ENCODE measurements around the gene CMTM5. TPM values are rescaled to one million over a fixed set of nuclear protein-coding genes. Genes with fewer than 3 reads are reported as not detected.

Gene CMTM5
- total RNA-seq, 1 experiment from 2014 or later: not detected

DNA sequence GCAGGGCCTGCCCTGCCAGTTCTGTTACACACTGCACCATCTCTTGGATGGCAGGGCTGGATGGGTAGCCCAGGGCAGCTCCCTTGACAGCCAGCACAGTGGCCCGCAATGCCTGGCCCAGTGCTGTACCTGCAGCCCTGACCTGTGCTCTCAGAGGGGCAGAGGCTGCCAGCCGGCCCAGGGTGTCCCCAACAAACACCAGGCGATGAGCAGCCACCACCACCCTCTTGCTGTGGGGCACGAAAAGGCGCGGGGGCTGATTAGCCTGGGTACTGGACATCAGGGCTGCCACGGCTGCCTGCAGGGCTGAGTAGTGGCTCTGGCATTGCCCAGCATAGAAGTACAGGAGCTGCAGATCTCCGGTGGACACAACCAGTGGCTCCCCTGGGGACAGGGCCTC lies 19.6 kb upstream of the CMTM5 start:
- DNase-seq (ENCODE audit: extremely low read depth, low read depth): no peak

DNA sequence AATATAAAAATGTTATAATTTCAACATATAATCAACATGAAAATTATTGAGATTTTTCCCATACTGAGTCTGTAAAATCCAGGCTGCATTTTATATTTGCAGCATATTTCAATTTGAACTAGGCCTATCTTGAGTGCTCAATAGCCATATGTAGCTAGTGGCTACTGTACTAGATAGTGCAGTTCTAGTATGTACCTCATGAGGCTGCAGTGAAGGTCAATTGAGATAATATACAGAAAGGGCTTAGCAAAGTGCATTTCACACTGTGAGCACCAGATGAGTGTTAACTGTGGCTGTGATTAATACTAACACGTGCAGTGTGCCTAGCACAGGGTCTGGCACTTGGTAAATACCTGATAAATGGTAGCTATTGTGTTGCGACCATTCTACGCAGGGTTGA lies 18.8 kb upstream of the CMTM5 start:
- DNase-seq (ENCODE audit: extremely low read depth, low read depth): no peak

DNA sequence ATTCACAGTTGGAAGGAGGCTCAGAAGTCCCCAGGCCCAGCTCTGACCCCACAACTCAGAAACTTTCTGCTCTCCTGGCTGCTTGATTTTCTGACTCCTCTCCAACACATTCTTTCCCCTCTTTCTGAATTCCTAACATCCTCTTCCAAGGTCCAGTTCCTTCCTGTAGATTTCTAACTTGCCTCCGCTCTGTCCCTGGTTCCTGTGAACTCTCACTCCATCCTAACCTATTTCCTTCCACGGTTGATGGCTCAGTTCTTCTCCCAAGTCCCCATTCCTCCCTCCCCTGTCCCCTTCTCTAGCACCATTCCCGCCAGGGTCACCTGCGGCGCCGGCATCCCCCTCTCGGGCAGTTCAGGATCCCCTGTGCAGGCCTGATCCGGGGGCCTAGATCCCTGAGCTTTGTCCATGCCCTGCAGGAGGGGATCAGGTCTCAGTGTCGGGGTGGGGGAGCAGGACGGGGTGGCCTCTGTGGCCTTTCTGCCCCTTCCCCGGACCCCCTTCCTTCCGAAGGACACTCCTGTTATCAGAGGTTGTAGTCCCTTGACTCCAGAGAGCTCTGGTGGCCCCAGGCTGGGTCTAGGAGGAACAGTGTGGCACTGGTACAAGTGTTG lies 18.2 kb upstream of the CMTM5 start:
- no peak for DNase-seq (ENCODE audit: extremely low read depth, low read depth)

DNA sequence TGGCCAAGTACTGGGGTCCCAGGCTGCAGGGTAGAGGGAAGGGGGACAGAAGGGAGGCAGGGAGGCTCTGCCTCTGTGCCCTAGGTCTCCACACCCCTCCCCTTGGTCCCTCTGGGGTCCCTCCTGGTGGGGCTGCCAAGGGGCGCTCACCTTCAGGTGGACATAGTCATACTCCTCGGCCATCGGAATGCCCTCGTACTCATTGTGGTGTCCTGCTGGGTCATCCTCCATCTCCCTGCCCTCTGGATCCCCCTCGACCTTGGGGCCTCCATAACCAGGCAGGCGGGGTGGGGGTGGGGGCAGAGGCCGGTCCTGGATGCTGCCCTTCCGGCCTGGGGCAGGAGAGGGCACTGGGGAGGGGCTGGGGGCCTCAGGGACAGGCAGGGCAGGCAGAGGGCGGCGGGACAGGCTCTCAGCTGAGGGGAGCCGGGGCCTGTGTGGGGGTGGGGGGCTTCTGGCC lies 17.6 kb upstream of the CMTM5 start:
- no peak for DNase-seq (ENCODE audit: extremely low read depth, low read depth)

DNA sequence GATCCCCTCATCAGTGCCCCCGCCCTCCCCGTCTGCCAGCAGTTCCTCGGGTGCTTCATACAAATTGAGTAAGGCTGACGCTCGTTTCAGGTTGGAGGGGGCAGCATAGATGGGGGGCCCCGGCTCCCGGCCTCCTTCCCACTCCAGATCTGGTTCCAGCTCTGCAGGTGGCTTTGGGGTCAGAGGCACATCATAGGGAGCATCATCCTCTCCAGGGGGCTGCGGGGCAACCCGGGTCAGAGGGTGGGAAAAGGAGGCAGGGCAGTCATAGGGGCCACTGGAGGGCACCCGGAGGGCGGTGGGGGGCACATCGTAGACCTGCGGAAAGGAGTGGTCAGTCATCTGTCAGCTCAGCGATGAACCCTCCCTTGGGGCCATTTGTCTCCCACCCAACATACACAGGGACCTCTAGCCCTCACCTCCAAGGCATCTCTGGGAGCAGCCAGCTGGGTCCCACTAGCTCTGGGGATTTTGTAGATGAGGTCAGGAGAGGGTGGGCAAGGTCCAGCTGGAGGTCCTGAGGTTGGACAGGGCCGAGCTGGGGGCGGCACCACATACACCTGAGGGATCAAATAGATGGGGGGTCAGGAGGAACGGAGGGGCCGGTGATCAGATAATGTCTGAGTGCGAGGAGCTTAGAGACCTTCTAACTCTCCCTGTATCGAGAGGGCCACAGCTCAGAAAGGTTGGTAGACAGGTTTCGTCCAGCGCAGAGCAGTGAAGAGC lies 17.0 kb upstream of the CMTM5 start:
- no peak for DNase-seq (ENCODE audit: extremely low read depth, low read depth)

DNA sequence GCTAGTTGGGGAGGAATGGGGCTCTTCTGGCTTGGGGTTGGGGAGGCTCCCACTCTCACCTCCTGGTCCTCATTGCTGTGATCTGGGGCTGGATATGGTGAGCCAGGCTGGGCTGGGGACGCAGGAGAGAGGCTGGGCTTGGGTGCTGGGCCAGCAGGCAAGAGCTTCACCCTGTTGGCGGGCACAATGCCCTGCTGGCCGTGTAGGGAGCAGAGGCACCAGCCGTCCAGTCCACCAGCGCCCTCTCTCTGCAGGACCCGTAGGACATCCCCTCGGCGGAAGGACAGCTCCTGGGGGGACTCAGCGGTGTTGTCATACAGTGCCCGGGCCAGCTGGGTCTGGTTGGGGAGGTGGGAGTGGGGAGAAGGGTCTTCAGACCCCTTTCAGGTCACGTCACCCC lies 16.4 kb upstream of the CMTM5 start:
- DNase-seq (ENCODE audit: extremely low read depth, low read depth): no peak

DNA sequence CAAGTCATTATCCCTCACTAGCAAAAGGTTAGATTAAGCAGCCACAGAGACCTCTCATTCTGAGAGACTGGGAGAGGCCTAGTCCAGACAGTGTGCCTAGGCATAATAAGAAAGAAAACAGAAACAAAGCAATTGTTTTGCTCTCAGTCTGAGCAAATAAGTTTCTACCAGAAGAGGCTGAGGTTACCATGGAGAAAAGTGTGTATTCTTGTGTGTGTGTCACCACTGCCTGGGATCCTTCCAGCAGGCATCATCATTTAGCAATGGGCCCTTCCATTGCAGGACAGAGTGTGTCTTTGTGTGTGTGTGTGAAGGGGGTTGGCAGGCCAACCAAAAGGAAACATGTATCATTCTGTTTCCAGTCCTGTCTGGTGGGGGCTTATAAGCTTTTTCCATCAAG lies 15.5 kb upstream of the CMTM5 start:
- no peak for DNase-seq (ENCODE audit: extremely low read depth, low read depth)

DNA sequence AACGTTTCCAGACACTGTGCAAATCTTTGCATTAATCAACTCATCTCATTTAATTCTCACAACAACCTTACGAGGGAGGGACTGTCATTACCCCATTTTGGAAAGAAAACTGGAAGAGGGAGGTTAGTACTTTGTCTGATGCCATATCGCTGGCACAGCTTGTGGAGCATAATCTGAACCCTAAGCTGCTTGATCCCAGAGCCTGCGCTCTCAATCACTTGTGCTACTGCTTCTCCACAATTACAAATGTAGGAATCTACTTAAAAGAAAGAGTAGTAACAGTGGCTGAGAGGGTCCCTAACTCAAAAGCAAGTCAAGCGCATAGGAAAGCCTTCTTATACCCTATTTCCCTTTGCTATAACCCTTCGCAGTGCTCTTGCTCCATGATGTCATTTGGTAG lies 15.1 kb upstream of the CMTM5 start:
- DNase-seq (ENCODE audit: extremely low read depth, low read depth): no peak

DNA sequence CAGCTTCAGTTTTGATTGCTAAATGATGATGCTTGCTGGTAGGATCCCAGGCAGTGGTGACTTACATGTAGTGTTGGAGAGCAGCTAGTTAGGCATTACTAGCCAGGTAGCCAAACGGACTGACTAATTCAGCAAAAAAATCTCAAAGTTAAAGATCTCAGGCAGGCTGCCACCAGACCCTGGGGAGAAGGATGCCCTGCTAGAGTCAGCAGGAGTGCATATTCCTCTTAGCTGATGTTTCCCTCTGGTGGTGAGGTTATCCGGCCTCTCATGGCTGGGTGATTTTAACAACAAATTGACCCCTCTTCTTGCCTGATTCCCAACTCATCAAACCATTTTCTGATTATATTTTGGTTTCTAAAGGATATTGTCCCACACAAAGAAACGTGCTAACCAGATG lies 14.6 kb upstream of the CMTM5 start:
- DNase-seq (ENCODE audit: extremely low read depth, low read depth): no peak

DNA sequence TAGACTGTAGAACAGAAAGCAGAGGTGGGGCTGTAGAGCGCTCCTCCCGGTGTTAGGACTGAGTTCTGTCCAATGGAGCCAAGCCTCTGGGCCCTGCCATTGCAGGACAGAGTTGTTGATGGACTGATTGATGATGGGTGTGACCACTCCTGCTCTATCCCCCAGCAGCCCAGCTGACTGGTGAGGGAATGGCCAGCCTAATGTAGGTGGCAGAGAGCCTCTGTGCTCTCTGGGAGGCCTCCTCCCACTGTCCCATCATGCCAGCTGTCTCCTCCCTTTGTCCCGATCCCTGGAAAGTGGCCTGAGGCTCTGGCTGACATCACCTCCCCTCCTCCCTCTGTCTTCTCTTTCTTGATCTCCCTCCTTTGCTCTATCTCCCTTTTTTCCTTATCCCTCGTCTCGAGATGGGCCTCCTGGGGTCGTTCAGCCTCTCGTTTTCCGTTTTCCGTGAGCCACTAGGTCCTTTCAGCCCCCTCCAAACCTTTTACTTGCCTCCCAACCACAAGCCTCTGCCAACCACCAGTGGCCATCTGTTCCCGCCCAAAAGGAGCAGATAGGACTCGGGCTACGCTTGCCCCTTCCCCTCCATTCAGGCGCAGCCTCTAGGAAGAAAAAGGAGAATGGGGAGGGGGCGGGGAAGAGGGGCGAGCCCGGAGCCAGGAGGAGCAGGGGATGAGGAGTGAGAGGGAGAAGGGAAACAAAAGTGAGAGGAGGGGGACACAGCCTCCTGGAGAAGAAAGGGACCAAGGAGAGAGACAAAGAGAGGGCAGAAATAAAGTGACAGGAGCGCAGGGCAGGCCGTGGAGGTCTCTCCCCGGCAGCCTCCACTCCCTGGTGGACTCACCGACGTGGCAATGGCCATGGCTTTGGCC lies 12.4 kb upstream of the CMTM5 start:
- no peak for DNase-seq (ENCODE audit: extremely low read depth, low read depth)

DNA sequence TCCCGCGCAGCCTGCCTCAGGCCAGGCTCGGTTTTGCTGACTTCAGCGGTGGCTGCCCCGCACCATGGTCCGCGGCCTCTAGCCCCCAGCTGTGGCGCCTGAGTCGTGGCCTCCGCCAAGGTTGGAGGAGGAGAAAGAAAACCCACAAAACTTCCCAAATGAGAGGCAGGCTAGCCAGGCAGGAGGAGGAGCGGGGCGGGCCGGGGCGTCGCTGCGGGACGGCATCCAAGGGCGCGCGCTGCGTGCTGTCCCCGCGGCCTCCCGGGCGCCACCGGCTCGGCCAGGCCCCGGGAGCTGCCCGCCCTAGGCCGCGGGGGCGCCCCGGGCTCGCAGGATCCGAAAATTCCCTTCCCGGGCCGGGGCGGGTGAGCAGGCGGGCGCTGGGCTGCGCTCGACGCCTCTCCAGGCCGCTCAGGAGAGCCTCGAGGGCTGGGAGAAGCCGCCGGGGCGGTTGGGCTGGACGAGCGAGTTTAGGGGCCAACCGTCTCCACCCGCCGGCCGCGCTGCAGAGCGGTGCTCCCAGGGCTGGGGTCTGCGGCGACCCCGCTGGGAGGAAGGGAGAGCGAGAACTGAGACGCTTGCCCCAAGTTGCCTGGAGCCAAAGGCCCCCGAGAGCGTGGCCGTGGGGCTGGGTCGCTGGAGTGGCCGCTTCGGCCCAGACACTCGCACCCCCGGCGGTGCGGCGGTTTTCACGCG lies 11.7 kb upstream of the CMTM5 start, which contains the start of gene EFS:
Gene EFS (minus strand): TSS at position 137 of the 696 bp plus-strand sequence. CDS start 147 bp downstream, outside the sequence.
- DNase-seq (ENCODE audit: extremely low read depth, low read depth): no peak

DNA sequence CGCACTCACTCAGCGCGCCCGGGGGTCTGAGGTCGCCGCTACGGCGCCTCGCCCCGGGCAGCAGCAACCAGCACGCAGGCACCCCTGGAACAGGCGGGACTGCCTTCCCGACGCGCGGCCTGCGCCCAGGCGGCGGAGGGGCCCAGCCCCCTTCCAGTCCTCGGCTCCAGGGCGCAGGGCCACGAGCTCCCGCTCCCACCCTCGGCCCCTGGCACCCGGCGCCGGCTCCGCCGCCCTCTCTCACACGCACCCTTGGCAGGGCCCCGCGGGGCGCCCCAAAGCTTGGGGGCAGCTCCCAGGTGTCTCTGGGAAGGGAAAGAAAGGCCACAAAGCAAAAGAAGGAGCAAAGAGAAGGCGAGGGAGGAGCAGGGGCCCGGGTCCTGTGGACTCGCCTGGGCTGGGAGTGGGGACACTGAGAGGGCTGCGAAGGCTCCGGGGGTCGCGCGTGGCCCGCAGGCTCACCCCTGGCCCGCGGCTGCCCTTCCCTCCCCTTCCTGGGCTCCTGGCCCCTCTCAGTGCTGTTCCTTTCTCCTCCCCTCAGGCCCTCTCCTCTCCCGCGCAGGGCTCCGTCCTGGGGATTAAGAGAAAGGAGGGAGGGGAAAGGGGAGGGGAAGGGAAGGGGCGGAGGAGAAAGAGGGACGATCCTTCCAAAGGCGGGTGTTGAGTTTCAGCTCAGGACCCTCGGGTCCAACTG lies 11.0 kb upstream of the CMTM5 start:
- no peak for DNase-seq (ENCODE audit: extremely low read depth, low read depth)

DNA sequence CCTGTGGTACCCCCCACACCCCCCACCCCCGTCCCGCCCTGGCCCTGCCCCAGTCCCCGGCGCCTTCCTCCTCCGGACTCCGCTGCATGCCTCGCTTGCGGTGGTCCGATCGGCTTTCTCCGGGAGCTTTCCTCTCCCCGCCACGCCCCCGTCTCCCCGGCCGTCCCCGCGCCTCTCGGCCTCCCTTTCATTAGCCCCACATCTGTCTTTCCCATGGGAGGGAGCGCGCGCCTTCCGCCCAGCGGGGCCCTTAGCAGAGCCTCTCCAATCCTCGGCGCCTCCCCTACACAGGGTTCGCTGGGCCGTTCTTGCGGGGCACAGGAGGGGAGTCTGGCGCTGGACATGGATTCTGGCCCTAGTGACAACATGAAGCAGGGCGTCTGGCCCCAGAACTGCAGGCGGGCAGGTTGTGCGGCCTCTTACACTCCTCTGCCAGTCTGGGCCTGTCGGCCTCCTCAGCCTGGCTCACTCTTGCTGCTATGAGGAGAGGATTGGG lies 10.4 kb upstream of the CMTM5 start:
- DNase-seq (ENCODE audit: extremely low read depth, low read depth): no peak

DNA sequence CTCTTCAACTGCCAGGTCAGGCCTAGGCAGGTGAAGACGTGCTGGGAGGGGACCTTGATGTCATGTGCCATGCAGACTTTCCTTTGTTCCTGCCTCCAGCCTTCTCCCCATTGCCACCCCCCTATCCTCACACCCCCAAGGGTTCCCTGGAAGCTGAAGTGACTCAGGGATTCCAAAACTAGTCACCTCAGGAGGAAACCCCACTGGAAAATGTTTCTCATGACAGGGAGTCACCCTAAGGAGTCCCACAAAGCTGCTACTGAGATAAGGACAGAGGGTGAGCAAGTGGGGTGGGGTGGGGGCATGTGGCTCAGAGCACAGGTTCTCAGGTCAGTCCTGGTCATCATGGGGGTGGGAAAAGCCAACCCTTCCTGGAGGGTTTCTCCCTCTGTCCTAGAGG lies 6.6 kb upstream of the CMTM5 start:
- DNase-seq (ENCODE audit: extremely low read depth, low read depth): no peak

DNA sequence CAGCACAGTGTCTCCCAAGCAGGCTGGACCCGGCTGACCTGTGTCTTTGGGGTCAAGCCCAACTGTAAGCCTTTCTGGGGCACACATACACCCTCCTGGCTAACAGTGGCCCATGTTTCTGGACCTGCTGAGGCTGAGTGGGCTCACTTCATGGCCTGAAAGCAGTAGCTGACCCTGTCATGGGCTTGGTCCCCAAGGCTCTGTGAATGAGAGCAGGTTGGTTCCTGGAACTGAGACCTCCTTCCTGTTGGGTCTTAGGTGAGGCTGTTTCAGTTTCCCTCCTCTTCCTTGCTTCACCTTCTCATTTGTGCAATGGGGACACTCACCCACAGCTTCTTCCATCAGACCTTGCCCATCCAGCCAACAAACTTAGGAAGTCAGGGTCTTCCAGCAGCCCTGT lies 5.0 kb upstream of the CMTM5 start:
- no peak for DNase-seq (ENCODE audit: extremely low read depth, low read depth)

DNA sequence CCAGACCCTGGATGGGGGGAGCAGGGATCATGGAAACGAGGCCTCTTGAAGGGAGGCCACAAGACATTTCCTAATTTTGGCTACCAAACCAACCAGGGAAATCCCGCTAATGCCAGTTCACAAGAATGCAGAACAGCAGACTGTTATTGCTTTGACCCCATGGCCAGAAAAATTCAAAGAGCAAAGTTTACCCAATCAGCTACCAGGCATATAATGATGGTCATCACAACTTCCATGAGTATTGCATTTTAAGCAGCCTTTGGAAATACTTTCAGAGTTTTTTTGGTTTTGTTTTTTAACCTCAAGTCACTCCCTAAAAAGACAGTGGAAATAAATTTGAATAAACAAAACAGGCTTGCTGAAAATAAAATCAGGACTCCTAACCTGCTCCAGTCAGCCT lies 4.3 kb upstream of the CMTM5 start, which contains the start of gene IL25:
Gene IL25 (plus strand): TSS at position 301 of the 400 bp plus-strand sequence.
- no peak for DNase-seq (ENCODE audit: extremely low read depth, low read depth)

DNA sequence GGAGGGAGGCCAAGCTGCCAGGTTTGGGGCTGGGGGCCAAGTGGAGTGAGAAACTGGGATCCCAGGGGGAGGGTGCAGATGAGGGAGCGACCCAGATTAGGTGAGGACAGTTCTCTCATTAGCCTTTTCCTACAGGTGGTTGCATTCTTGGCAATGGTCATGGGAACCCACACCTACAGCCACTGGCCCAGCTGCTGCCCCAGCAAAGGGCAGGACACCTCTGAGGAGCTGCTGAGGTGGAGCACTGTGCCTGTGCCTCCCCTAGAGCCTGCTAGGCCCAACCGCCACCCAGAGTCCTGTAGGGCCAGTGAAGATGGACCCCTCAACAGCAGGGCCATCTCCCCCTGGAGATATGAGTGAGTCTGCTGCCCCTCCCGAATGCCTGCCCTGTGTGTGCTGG lies 3.8 kb upstream of the CMTM5 start:
- DNase-seq (ENCODE audit: extremely low read depth, low read depth): no peak

DNA sequence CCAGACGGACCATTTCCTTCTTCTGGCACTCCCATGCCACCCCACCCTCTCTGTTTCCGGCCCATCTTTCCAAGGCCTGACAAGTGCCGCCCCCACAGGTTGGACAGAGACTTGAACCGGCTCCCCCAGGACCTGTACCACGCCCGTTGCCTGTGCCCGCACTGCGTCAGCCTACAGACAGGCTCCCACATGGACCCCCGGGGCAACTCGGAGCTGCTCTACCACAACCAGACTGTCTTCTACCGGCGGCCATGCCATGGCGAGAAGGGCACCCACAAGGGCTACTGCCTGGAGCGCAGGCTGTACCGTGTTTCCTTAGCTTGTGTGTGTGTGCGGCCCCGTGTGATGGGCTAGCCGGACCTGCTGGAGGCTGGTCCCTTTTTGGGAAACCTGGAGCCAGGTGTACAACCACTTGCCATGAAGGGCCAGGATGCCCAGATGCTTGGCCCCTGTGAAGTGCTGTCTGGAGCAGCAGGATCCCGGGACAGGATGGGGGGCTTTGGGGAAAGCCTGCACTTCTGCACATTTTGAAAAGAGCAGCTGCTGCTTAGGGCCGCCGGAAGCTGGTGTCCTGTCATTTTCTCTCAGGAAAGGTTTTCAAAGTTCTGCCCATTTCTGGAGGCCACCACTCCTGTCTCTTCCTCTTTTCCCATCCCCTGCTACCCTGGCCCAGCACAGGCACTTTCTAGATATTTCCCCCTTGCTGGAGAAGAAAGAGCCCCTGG lies 1.2 kb upstream of the CMTM5 start:
- DNase-seq (ENCODE audit: extremely low read depth, low read depth): no peak

DNA sequence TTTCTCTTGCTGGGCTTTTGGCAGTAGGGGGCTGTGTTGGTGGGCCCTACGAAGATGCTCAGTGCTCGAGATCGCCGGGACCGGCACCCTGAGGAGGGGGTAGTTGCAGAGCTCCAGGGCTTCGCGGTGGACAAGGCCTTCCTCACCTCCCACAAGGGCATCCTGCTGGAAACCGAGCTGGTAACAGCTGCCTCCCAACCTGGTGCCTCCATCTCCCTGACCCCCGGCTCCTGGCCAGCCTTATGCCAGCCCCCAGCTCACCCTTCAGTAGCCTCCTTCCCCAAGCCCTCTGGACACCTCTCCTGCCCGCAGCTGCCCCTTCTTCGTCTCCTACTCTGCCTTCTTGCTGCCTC lies 328 bp downstream of the CMTM5 start:
- DNase-seq (ENCODE audit: extremely low read depth, low read depth): no peak

Data from NCI-H460 (cell line).